LNCAP (cell line): ENCODE measurements around the gene VSTM1.

Experiments used
- TF ChIP-seq, protein P1 (sequence below): fragments of 450-650 bp; IDR thresholded peaks from 2 replicates; pipeline ENCODE4 v1.5.1; 2017; ENCODE audit warnings: mild to moderate bottlenecking

The VSTM1 gene

GRCh38 chr19:54042989-54043388 is 20.7 kb downstream of the VSTM1 start:
- TF ChIP-seq, protein P1, sequence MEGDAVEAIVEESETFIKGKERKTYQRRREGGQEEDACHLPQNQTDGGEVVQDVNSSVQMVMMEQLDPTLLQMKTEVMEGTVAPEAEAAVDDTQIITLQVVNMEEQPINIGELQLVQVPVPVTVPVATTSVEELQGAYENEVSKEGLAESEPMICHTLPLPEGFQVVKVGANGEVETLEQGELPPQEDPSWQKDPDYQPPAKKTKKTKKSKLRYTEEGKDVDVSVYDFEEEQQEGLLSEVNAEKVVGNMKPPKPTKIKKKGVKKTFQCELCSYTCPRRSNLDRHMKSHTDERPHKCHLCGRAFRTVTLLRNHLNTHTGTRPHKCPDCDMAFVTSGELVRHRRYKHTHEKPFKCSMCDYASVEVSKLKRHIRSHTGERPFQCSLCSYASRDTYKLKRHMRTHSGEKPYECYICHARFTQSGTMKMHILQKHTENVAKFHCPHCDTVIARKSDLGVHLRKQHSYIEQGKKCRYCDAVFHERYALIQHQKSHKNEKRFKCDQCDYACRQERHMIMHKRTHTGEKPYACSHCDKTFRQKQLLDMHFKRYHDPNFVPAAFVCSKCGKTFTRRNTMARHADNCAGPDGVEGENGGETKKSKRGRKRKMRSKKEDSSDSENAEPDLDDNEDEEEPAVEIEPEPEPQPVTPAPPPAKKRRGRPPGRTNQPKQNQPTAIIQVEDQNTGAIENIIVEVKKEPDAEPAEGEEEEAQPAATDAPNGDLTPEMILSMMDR, result no peak

GRCh38 chr19:54041969-54042606 is 21.6 kb downstream of the VSTM1 start:
- TF ChIP-seq, protein P1, result no peak

DNA sequence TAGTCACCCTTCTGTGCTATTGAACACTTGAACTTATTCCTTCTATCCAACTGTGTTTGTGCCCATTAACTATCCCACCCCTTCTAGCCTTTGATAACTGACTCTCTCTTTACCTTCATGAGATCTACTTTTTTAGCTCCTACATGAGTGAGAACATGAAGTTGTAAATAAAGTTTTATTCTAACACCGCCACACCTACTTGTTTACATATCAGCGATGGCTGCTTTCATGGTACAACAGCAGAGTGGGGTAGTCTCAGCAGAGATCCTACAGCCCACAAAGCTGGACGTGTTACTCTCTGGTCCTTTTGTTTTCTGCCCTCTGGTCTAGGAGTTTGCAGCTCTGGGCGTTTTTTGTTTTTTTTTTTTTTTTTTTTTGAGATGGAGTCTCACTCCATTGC is 23.7 kb downstream of the VSTM1 start:
- TF ChIP-seq, protein P1, result no peak

- TF ChIP-seq, protein P1, result no peak
Measured at GRCh38 chr19:54035215-54036178, 28.2 kb downstream of the VSTM1 start.

- TF ChIP-seq, protein P1, result peak; percentile 18; the same call in 1 of the 2 replicates
Measured at GRCh38 chr19:54030895-54031586, 32.7 kb downstream of the VSTM1 start.

GRCh38 chr19:54029930-54030490 is 33.7 kb downstream of the VSTM1 start:
- TF ChIP-seq, protein P1, result peak; percentile 61

DNA sequence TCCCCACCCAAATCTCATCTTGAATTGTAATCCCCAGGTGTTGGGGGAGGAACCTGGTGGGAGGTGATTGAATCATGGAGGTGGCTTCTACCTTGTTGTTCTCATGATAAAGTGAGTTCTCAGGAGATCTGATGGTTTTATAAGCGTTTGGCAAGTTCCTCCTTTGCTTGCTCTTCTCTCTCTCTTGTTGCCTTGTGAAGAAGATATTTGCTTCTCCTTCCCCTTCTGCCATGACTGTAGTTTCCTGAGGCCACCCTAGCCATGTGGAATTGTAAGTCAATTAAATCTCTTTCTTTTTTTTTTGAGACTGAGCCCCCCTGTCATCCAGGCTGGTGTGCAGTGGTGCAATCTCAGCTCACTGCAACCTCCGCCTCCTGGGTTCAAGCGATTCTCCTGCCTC is 34.4 kb downstream of the VSTM1 start:
- TF ChIP-seq, protein P1, result no peak
